CD14-positive monocyte (primary cell): ENCODE data around the gene MTA2. TPM values are rescaled to one million over a fixed set of nuclear protein-coding genes. Genes with fewer than 3 reads are reported as not detected.
"Not testable (repeated sequence)": the region's sequence is repeated elsewhere in the genome, so short reads cannot be mapped to it uniquely, and the experiment has no call there.

Source experiments
- DNase-seq, 3 donors: peaks; one replicate each; pipeline ENCODE4 v3.0.0-alpha.2; 2011 to 2022
- H2AFZ ChIP-seq: 2 replicates; pipeline ENCODE4 v1.6.0; 2012; ENCODE audit warnings: mild to moderate bottlenecking, low read depth, low read length, inconsistent platforms; ENCODE audit not compliant: insufficient read depth, poor library complexity, severe bottlenecking
- H3K27ac ChIP-seq, 2 donors: 1 replicate in 1 of 2; 2 replicates in 1 of 2; pipeline ENCODE4 v1.5.1; 2012 to 2013; ENCODE audit warnings: low read length in 2 of 2, control low read depth in 1 of 2, inconsistent platforms in 1 of 2, low read depth in 1 of 2, mild to moderate bottlenecking in 1 of 2
- H3K27me3 ChIP-seq, 2 donors: one replicate each; pipeline versions ENCODE4 v1.6.0 to v1.6.1; 2011 to 2013; ENCODE audit warnings: low read length in 2 of 2; ENCODE audit not compliant: control insufficient read depth in 2 of 2, insufficient read depth in 2 of 2
- H3K36me3 ChIP-seq, 2 donors: replicated peaks in 1 of 2; 1 replicate in 1 of 2; 2 replicates in 1 of 2; pipeline versions ENCODE4 v1.5.1 to v1.6.1; 2012 to 2013; ENCODE audit warnings: low read length in 2 of 2, control low read depth in 1 of 2, inconsistent platforms in 1 of 2, mild to moderate bottlenecking in 1 of 2; ENCODE audit not compliant: insufficient read depth in 2 of 2, control insufficient read depth in 1 of 2
- H3K4me1 ChIP-seq, 2 donors: 1 replicate in 1 of 2; 2 replicates in 1 of 2; pipeline versions ENCODE4 v1.5.1 to v1.6.1; 2012 to 2013; ENCODE audit warnings: low read length in 2 of 2, control low read depth in 1 of 2, inconsistent platforms in 1 of 2, mild to moderate bottlenecking in 1 of 2, moderate library complexity in 1 of 2; ENCODE audit not compliant: insufficient read depth in 2 of 2, control insufficient read depth in 1 of 2
- H3K4me2 ChIP-seq: replicated peaks from 2 replicates; pipeline ENCODE3; 2012; ENCODE audit warnings: low read length, moderate library complexity, mild to moderate bottlenecking; ENCODE audit not compliant: poor library complexity, severe bottlenecking; ENCODE audit errors: extremely low read depth
- H3K4me3 ChIP-seq, 3 experiments: fragments of 200-600 bp in 1 of 3; sonication (generic) in 1 of 3; replicated peaks in 1 of 3; 1 replicate in 2 of 3; 2 replicates in 1 of 3; pipeline ENCODE4 v1.5.1; 2011 to 2013; ENCODE audit warnings: low read length in 3 of 3, mild to moderate bottlenecking in 3 of 3, control low read depth in 2 of 3, low read depth in 2 of 3, inconsistent platforms in 1 of 3, moderate library complexity in 1 of 3
- H3K79me2 ChIP-seq: 2 replicates; pipeline ENCODE4 v1.6.0; 2012; ENCODE audit warnings: mild to moderate bottlenecking, control low read depth, inconsistent platforms, low read length, moderate library complexity; ENCODE audit not compliant: insufficient read depth
- H3K9ac ChIP-seq: 2 replicates; pipeline ENCODE4 v1.6.0; 2017; ENCODE audit warnings: low read length, mild to moderate bottlenecking; ENCODE audit not compliant: insufficient read depth, poor library complexity, severe bottlenecking
- H3K9me3 ChIP-seq, 2 donors: replicated peaks in 1 of 2; 1 replicate in 1 of 2; 2 replicates in 1 of 2; pipeline versions ENCODE4 v1.5.1 to v1.6.1; 2012 to 2013; ENCODE audit warnings: low read length in 2 of 2, control low read depth in 1 of 2; ENCODE audit not compliant: control insufficient read depth in 1 of 2, insufficient read depth in 1 of 2
- H4K20me1 ChIP-seq: 2 replicates; pipeline ENCODE4 v1.6.0; 2012; ENCODE audit warnings: mild to moderate bottlenecking, low read length, control low read depth, moderate library complexity; ENCODE audit not compliant: insufficient read depth
- H3K27ac Mint-ChIP-seq, 7 donors: one replicate each; pipeline ENCODE4 v1.8.0; 2020; ENCODE audit warnings: mild to moderate bottlenecking in 7 of 7, mixed read lengths in 7 of 7, moderate library complexity in 6 of 7, inconsistent platforms in 2 of 7
- H3K27me3 Mint-ChIP-seq, 3 donors: one replicate each; pipeline ENCODE4 v1.8.0; 2021 to 2022; ENCODE audit warnings: low read depth in 3 of 3, mild to moderate bottlenecking in 3 of 3, mixed read lengths in 3 of 3, moderate library complexity in 3 of 3, inconsistent platforms in 1 of 3
- H3K36me3 Mint-ChIP-seq, 2 donors: one replicate each; pipeline ENCODE4 v1.8.0; 2020; ENCODE audit warnings: mixed read lengths in 2 of 2, inconsistent platforms in 1 of 2, mild to moderate bottlenecking in 1 of 2
- H3K4me1 Mint-ChIP-seq: one replicate; pipeline ENCODE4 v1.8.0; 2020; ENCODE audit warnings: mild to moderate bottlenecking, mixed read lengths
- H3K4me3 Mint-ChIP-seq, 2 donors: one replicate each; pipeline ENCODE4 v1.8.0; 2020; ENCODE audit warnings: mild to moderate bottlenecking in 2 of 2, mixed read lengths in 2 of 2, moderate library complexity in 1 of 2
- H3K9me3 Mint-ChIP-seq, 7 donors: one replicate each; pipeline ENCODE4 v1.8.0; 2020 to 2022; ENCODE audit warnings: mixed read lengths in 7 of 7, mild to moderate bottlenecking in 6 of 7, moderate library complexity in 6 of 7, inconsistent platforms in 2 of 7
- WGBS: methylation state at CpG from one replicate; pipeline ENCODE4 v1.1.5; 2013; ENCODE audit warnings: missing lambda C conversion rate; ENCODE audit not compliant: insufficient coverage; 5-methylcytosine and 5-hydroxymethylcytosine counted together
- intact Hi-C, 2 donors: fragments of 100-400 bp; cut with micrococcal nuclease; formaldehyde crosslinking; loops; one replicate each; pipeline versions ENCODE4 v1.15.0 to v1.15.1; 2023
- polyA minus RNA-seq: library from RNA; depleted of rRNA, polyadenylated mRNA; stranded (reverse); fragments of >200 nt; gene quantifications from 2 replicates; pipeline ENCODE4 v1.2.3, GENCODE V29; 2012
- polyA plus RNA-seq, 3 donors: library from polyadenylated mRNA; depleted of rRNA in 1 of 3; unstranded in 2 of 3; stranded (reverse) in 1 of 3; fragments of 300-500 nt in 2 of 3; fragments of >200 nt in 1 of 3; fragmentation: Illumina TruSeq in 2 of 3; gene quantifications; 1 replicate in 2 of 3; 2 replicates in 1 of 3; pipeline ENCODE4 v1.2.3, GENCODE V29; 2012 to 2021
- total RNA-seq, 12 experiments: library from RNA in 1 of 12; stranded (reverse) in 1 of 12; fragments of 120-200 nt in 1 of 12; gene quantifications; one replicate each; pipeline ENCODE4 v1.2.4 and lab custom pipeline; 2013 to 2026; ENCODE audit warnings: mixed read lengths in 6 of 12, inconsistent platforms in 1 of 12
- TF ChIP-seq, protein P1 (sequence below): fragments of 200-600 bp; IDR thresholded peaks from one replicate; pipeline ENCODE4 v1.8.0; 2022; ENCODE audit warnings: antibody characterized with exemption, mild to moderate bottlenecking

MTA2 gene
- total RNA-seq (2013): 112 TPM
- polyA plus RNA-seq (10 to 100 TPM; 14.0 to 38.6 (median 17.6) TPM), polyA minus RNA-seq (66.6 and 101 TPM in 2 replicates), total RNA-seq (lab: John Stamatoyannopoulos, UW) (42.3 to 134 (median 84.5) reads per million in 11 experiments)

GRCh38 chr11:62601372-62602140, at the start of gene MTA2:
TSS of gene MTA2 (minus strand) at chr11:62601865. CDS start at chr11:62601450, 415 bp downstream.
- no peaks in the 10 kb centered on the region for H3K9me3 Mint-ChIP-seq
- no peaks in the 10 kb centered on the region for H3K27me3 Mint-ChIP-seq
- H3K4me2 ChIP-seq: peak within 1 kb of the TSS; percentile 98
- H3K4me3 ChIP-seq: peak within 1 kb of the TSS; percentile 81 to 98 (median 93)
- peak within 1 kb of the TSS; percentile 93 for H2AFZ ChIP-seq
- DNase-seq: peak; percentile 97
- peaks cover 61 to 65% of the 10 kb centered on the region in 2 donors for H3K36me3 Mint-ChIP-seq
- H3K27ac ChIP-seq: peak within 1 kb of the TSS; percentile 79 to 86
- H3K27ac Mint-ChIP-seq: peak within 1 kb of the TSS; percentile 85 to 92 (median 88)
- TF ChIP-seq, protein P1, sequence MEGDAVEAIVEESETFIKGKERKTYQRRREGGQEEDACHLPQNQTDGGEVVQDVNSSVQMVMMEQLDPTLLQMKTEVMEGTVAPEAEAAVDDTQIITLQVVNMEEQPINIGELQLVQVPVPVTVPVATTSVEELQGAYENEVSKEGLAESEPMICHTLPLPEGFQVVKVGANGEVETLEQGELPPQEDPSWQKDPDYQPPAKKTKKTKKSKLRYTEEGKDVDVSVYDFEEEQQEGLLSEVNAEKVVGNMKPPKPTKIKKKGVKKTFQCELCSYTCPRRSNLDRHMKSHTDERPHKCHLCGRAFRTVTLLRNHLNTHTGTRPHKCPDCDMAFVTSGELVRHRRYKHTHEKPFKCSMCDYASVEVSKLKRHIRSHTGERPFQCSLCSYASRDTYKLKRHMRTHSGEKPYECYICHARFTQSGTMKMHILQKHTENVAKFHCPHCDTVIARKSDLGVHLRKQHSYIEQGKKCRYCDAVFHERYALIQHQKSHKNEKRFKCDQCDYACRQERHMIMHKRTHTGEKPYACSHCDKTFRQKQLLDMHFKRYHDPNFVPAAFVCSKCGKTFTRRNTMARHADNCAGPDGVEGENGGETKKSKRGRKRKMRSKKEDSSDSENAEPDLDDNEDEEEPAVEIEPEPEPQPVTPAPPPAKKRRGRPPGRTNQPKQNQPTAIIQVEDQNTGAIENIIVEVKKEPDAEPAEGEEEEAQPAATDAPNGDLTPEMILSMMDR: no peak
- intact Hi-C loops: loop anchor here in 1 of 2 donors (5.0 kb wide), 1 partner anchor 46 kb away; the partner anchor contains the start of gene GANAB
- H3K4me1 ChIP-seq: peaks cover 39 to 49% of the 10 kb centered on the region in 2 donors
- peak within 1 kb of the TSS; percentile 92 to 96 for H3K4me3 Mint-ChIP-seq
- H4K20me1 ChIP-seq: peaks cover 37% of the 10 kb centered on the region
- no peaks in the 10 kb centered on the region for H3K27me3 ChIP-seq
- H3K9me3 ChIP-seq: no peaks in the 10 kb centered on the region
- peak within 1 kb of the TSS; percentile 97 for H3K9ac ChIP-seq
- peaks cover 42 to 52% of the 10 kb centered on the region in 2 donors for H3K36me3 ChIP-seq
- peaks cover 53% of the 10 kb centered on the region for H3K4me1 Mint-ChIP-seq
- H3K79me2 ChIP-seq: peaks cover 43% of the 10 kb centered on the region
- WGBS: under 1% methylated on average over 83 of the region's 83 CpGs

GRCh38 chr11:62650283-62650682, 48.6 kb upstream of the MTA2 start:
- not testable (repeated sequence) for H3K27me3 ChIP-seq, H3K9ac ChIP-seq, H3K4me3 ChIP-seq, H3K9me3 ChIP-seq, H3K27ac ChIP-seq, H3K27ac Mint-ChIP-seq, H3K4me3 Mint-ChIP-seq, H3K9me3 Mint-ChIP-seq, H2AFZ ChIP-seq, H3K27me3 Mint-ChIP-seq, H3K4me2 ChIP-seq, DNase-seq, H4K20me1 ChIP-seq
- Histone ChIP-seq H3K36me3 (peaks cover 21 to 24% of the 10 kb centered on the region in 2 donors), H3K79me2 (peaks cover 51% of the 10 kb centered on the region), H3K4me1 (peaks cover 24 to 34% of the 10 kb centered on the region in 2 donors)
- Mint-ChIP-seq H3K4me1 (peaks cover 32% of the 10 kb centered on the region), H3K36me3 (peaks cover 14 to 28% of the 10 kb centered on the region in 2 donors)
- intact Hi-C loops: loop anchor here (5.0 kb wide), 2 partner anchors 57 to 58 kb away; partner anchors contain the start of genes BSCL2 (in 1 of the 2), GNG3 (in 1 of the 2) and TUT1 (in 1 of the 2)
- 100% methylated on average over 6 of the region's 12 CpGs for WGBS
